Gastrocnemius medialis (tissue), 4 donors: ENCODE data around the gene OLFML2A.

Experiments
- CTCF ChIP-seq, 5 experiments: fragments of 450-650 bp in 3 of 5; fragments of 200-600 bp in 2 of 5; sonication (generic) in 2 of 5; IDR thresholded peaks in 4 of 5; conservative IDR thresholded peaks in 1 of 5; 1 replicate in 4 of 5; 2 replicates in 1 of 5; pipeline ENCODE4 v1.5.1; 2016 to 2019; ENCODE audit warnings: antibody characterized with exemption in 5 of 5, mild to moderate bottlenecking in 3 of 5, moderate library complexity in 3 of 5
- POLR2A ChIP-seq, 2 donors: fragments of 450-650 bp; IDR thresholded peaks; one replicate each; pipeline ENCODE4 v1.6.1; 2017; ENCODE audit warnings: antibody characterized with exemption in 2 of 2, mild to moderate bottlenecking in 2 of 2, moderate library complexity in 2 of 2

DNA sequence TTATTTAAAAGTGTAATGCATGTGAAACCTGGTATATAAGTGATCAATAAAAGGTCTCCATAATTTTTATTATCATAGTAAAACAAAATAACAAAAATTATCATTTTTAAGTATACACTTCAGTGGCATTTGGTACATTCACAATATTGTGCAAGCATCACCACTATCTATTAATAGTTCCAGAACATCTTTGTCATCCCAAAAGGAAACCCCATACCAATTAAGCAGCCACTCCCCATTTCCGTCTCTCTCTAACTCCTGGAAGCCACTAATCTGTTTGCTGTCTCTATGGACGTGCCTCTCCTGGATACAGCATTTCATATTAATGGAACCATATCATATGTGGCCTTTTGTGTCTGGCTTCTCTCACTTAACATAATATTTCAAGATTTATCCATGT lies 7.6 kb downstream of the OLFML2A start:
- no peak for TF ChIP-seq CTCF (IDR thresholded peaks at IDR 0.05 in 4 of 5, conservative IDR thresholded peaks at IDR 0.05 in 1 of 5)
- TF ChIP-seq POLR2A (IDR thresholded peaks at IDR 0.05) = no peak
